NAMALWA (cell line): Measurements from ENCODE around the gene RAD23A.
A peak's percentile ranks its signal among the peaks of the same experiment; 100 is the strongest.

Experiments
- DNase-seq: peaks from one replicate; pipeline ENCODE4 v3.0.0-alpha.2; 2015; ENCODE audit warnings: low spot score

Gene RAD23A

GRCh38 chr19:12984683-12985048, 39.0 kb downstream of the RAD23A start:
- peak; percentile 45 for DNase-seq

GRCh38 chr19:12985049-12985776, 39.6 kb downstream of the RAD23A start:
- DNase-seq: peak; percentile 56

GRCh38 chr19:12986726-12987125, 41.1 kb downstream of the RAD23A start:
- DNase-seq: no peak

GRCh38 chr19:12987190-12987589, 41.5 kb downstream of the RAD23A start:
- DNase-seq: no peak

GRCh38 chr19:12987781-12988180, 42.1 kb downstream of the RAD23A start:
- DNase-seq: peak; percentile 41

GRCh38 chr19:12990431-12990830, 44.8 kb downstream of the RAD23A start:
- no peak for DNase-seq

- DNase-seq: no peak
These were observed 45.2 kb downstream of the RAD23A start for GRCh38 chr19:12990853-12991252.

GRCh38 chr19:12991296-12991695, 45.6 kb downstream of the RAD23A start:
- no peak for DNase-seq

GRCh38 chr19:12992729-12993128, 47.1 kb downstream of the RAD23A start:
- DNase-seq: no peak

GRCh38 chr19:12993562-12993961, 47.9 kb downstream of the RAD23A start:
- no peak for DNase-seq

- no peak for DNase-seq
These were observed 49.3 kb downstream of the RAD23A start, which contains the start of gene NFIX for GRCh38 chr19:12994701-12995595. NFIX (plus strand) TSS chr19:12995475; CDS start chr19:12995838, 363 bp downstream.

- no peak for DNase-seq
These were observed 50.1 kb downstream of the RAD23A start for GRCh38 chr19:12995596-12996405.

- DNase-seq: no peak
These were observed 50.9 kb downstream of the RAD23A start for GRCh38 chr19:12996406-12997094.

- no peak for DNase-seq
These were observed 51.7 kb downstream of the RAD23A start for GRCh38 chr19:12997179-12997966.

GRCh38 chr19:12997967-12998940, 52.6 kb downstream of the RAD23A start:
- no peak for DNase-seq

- DNase-seq: no peak
These were observed 55.5 kb downstream of the RAD23A start for GRCh38 chr19:13001166-13001501.

- no peak for DNase-seq
These were observed 56.0 kb downstream of the RAD23A start for GRCh38 chr19:13001502-13002165.

GRCh38 chr19:13002166-13002898, 56.7 kb downstream of the RAD23A start:
- DNase-seq: no peak

- no peak for DNase-seq
These were observed 57.4 kb downstream of the RAD23A start for GRCh38 chr19:13003081-13003480.
